GM23338 (cell line): ENCODE measurements around the gene SLC10A3. TPM values are rescaled to one million over a fixed set of nuclear protein-coding genes. Genes with fewer than 3 reads are reported as not detected.

ENCODE experiments used
- ATAC-seq: fragments of 200-7000 bp; cut with Tn5 transposase; 3 replicates; pipeline ENCODE4 v1.9.1; 2020
- DNase-seq: peaks from one replicate; pipeline ENCODE4 v3.0.0-alpha.2; 2015; ENCODE audit warnings: low spot score
- H2AFZ ChIP-seq: fragments of 200-600 bp; sonication (generic); 2 replicates; pipeline ENCODE4 v1.8.0; 2016; ENCODE audit warnings: antibody characterized with exemption, mild to moderate bottlenecking, moderate library complexity
- H3F3A ChIP-seq: fragments of 200-600 bp; sonication (generic); replicated peaks from 2 replicates; pipeline ENCODE4 v1.8.0; 2017; ENCODE audit warnings: antibody characterized with exemption, mixed run types, low read depth
- H3K27ac ChIP-seq: fragments of 200-600 bp; sonication (generic); 2 replicates; pipeline ENCODE4 v1.6.1; 2016; ENCODE audit warnings: low read depth
- H3K27me3 ChIP-seq: fragments of 200-600 bp; sonication (generic); 2 replicates; pipeline ENCODE4 v1.8.0; 2016; ENCODE audit warnings: mild to moderate bottlenecking, mixed run types, moderate library complexity; ENCODE audit not compliant: insufficient read depth
- H3K36me3 ChIP-seq: fragments of 200-600 bp; sonication (generic); 2 replicates; pipeline ENCODE4 v1.8.0; 2016; ENCODE audit warnings: mild to moderate bottlenecking; ENCODE audit not compliant: insufficient read depth
- H3K4me1 ChIP-seq: fragments of 200-600 bp; sonication (generic); 2 replicates; pipeline ENCODE4 v1.8.0; 2016; ENCODE audit warnings: mild to moderate bottlenecking, moderate library complexity; ENCODE audit not compliant: insufficient read depth
- H3K4me2 ChIP-seq: fragments of 200-600 bp; sonication (generic); 2 replicates; pipeline ENCODE4 v1.7.1; 2017; ENCODE audit warnings: mixed run types
- H3K4me3 ChIP-seq: fragments of 200-600 bp; sonication (generic); 2 replicates; pipeline ENCODE4 v1.6.1; 2016; ENCODE audit warnings: mixed run types
- H3K79me2 ChIP-seq: fragments of 200-600 bp; sonication (generic); replicated peaks from 2 replicates; pipeline ENCODE4 v1.8.0; 2017; ENCODE audit warnings: mild to moderate bottlenecking; ENCODE audit not compliant: insufficient read depth
- H3K9me2 ChIP-seq: fragments of 200-600 bp; sonication (generic); 2 replicates; pipeline ENCODE4 v1.8.0; 2017; ENCODE audit not compliant: insufficient read depth
- H4K20me1 ChIP-seq: fragments of 200-600 bp; sonication (generic); replicated peaks from 2 replicates; pipeline ENCODE4 v1.8.0; 2017; ENCODE audit warnings: mild to moderate bottlenecking; ENCODE audit not compliant: insufficient read depth
- H3K27ac Mint-ChIP-seq: 2 replicates; pipeline ENCODE4 v1.8.0; 2020; ENCODE audit warnings: inconsistent platforms, mild to moderate bottlenecking, moderate library complexity, mixed read lengths
- H3K27me3 Mint-ChIP-seq: 3 replicates; pipeline ENCODE4 v1.8.0; 2022; ENCODE audit warnings: low read depth, mild to moderate bottlenecking, moderate library complexity, mixed read lengths, inconsistent platforms; ENCODE audit not compliant: insufficient read depth, poor library complexity
- H3K36me3 Mint-ChIP-seq: 3 replicates; pipeline ENCODE4 v1.8.0; 2021; ENCODE audit warnings: low read depth, mild to moderate bottlenecking, inconsistent platforms, moderate library complexity, mixed read lengths
- H3K4me1 Mint-ChIP-seq: 3 replicates; pipeline ENCODE4 v1.8.0; 2020; ENCODE audit warnings: mild to moderate bottlenecking, inconsistent platforms, mixed read lengths
- H3K4me3 Mint-ChIP-seq: 3 replicates; pipeline ENCODE4 v1.8.0; 2021; ENCODE audit warnings: moderate library complexity, mild to moderate bottlenecking, inconsistent platforms, mixed read lengths
- H3K9me3 Mint-ChIP-seq: 3 replicates; pipeline ENCODE4 v1.8.0; 2020; ENCODE audit warnings: moderate library complexity, mild to moderate bottlenecking, inconsistent platforms, mixed read lengths
- CREB1 ChIP-seq: fragments of 250-450 bp; sonication (Bioruptor Pico); IDR thresholded peaks from 2 replicates; pipeline ENCODE4 v1.5.0; 2020; ENCODE audit warnings: low read depth, mild to moderate bottlenecking, moderate library complexity
- EZH2 ChIP-seq: fragments of 200-600 bp; sonication (generic); IDR thresholded peaks from one replicate; pipeline ENCODE4 v1.8.0; 2017; ENCODE audit warnings: antibody characterized with exemption, mild to moderate bottlenecking, low read depth; ENCODE audit not compliant: unreplicated experiment
- EZH2phosphoT487 ChIP-seq: fragments of 200-600 bp; sonication (generic); IDR thresholded peaks from one replicate; pipeline ENCODE4 v1.8.1; 2018; ENCODE audit warnings: antibody characterized with exemption; ENCODE audit not compliant: unreplicated experiment
- JUNB ChIP-seq: IDR thresholded peaks from one replicate; pipeline ENCODE4 v1.6.1; 2016; ENCODE audit warnings: antibody characterized with exemption; ENCODE audit not compliant: unreplicated experiment
- NANOG ChIP-seq: IDR thresholded peaks from 2 replicates; pipeline ENCODE4 v1.6.1; 2016; ENCODE audit warnings: antibody characterized with exemption, borderline replicate concordance
- POLR2AphosphoS5 ChIP-seq: IDR thresholded peaks from 2 replicates; pipeline ENCODE4 v1.6.1; 2016; ENCODE audit warnings: antibody characterized with exemption, low read depth
- STAT1 ChIP-seq: IDR thresholded peaks from one replicate; pipeline ENCODE4 v1.6.1; 2016; ENCODE audit warnings: antibody characterized with exemption; ENCODE audit not compliant: unreplicated experiment
- ZNF114 ChIP-seq: fragments of 250-450 bp; sonication (Bioruptor Pico); IDR thresholded peaks from 2 replicates; pipeline ENCODE4 v1.5.0; 2020; ENCODE audit warnings: mild to moderate bottlenecking, moderate library complexity
- ZNF331 ChIP-seq: fragments of 250-450 bp; sonication (Bioruptor Pico); IDR thresholded peaks from 2 replicates; pipeline ENCODE4 v1.5.0; 2020; ENCODE audit warnings: low read depth, mild to moderate bottlenecking, moderate library complexity
- polyA plus RNA-seq: library from polyadenylated mRNA; unstranded; fragments of >200 nt; fragmentation: Nextera tagmentation; extraction: Ambion mirVana; gene quantifications from 2 replicates; pipeline ENCODE4 v1.2.1, GENCODE V29; 2016
- total RNA-seq: library from RNA; depleted of rRNA; stranded (reverse); fragments of >200 nt; shearing (Covaris generic); gene quantifications from 2 replicates; pipeline ENCODE4 v1.2.3, GENCODE V29; 2014
- TF ChIP-seq, protein P1 (sequence below): IDR thresholded peaks from one replicate; pipeline ENCODE4 v1.6.1; 2018; ENCODE audit warnings: antibody characterized with exemption; ENCODE audit not compliant: unreplicated experiment
- TF ChIP-seq, protein P2 (sequence below): IDR thresholded peaks from 2 replicates; pipeline ENCODE4 v1.6.1; 2016; ENCODE audit warnings: antibody characterized with exemption
- TF ChIP-seq, protein P3 (sequence below), 2 experiments: fragments of 200-600 bp in 1 of 2; sonication (generic) in 1 of 2; conservative IDR thresholded peaks; 2 replicates each; pipeline versions ENCODE4 v1.5.1 to v1.6.1; 2016 to 2017; ENCODE audit warnings: antibody characterized with exemption in 2 of 2, low read depth in 2 of 2, mild to moderate bottlenecking in 2 of 2, moderate library complexity in 1 of 2
- TF ChIP-seq, protein P4 (sequence below): fragments of 250-450 bp; sonication (Bioruptor Pico); IDR thresholded peaks from 2 replicates; pipeline ENCODE4 v1.5.0; 2020; ENCODE audit warnings: mild to moderate bottlenecking, moderate library complexity

Gene SLC10A3
- total and polyA plus RNA-seq, 2 experiments from 2014 or later: 7.6 to 17.6 TPM

DNA sequence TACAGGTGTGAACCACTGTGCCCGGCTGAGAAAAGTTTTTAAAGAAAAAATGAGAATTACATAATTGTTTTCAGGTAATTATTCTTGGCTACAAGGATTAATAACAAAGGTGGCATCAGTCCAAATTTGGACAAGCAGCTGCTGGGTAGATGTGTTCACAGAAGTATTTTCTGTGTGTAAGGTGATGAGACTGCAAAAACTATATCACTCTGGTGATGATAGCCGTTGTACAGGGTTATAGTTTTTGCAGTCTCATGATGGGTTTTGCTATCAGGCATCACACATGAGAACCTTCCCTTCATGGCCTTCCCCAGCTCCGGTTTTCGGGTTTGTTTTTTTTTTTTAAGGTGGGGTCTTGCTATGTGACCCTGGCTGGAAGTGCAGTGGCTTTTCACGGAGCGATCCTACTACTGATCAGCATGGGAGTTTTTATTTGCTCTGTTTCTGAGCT lies 5.1 kb upstream of the SLC10A3 start:
- no peaks in the 10 kb centered on the region for H3K4me1 Mint-ChIP-seq
- no peaks in the 10 kb centered on the region for H3K36me3 ChIP-seq
- H3K27me3 Mint-ChIP-seq: peaks cover 5% of the 10 kb centered on the region
- H3K4me1 ChIP-seq: no peaks in the 10 kb centered on the region
- H3F3A ChIP-seq: no peaks in the 10 kb centered on the region
- no peak overlapping the region for H2AFZ ChIP-seq
- no peak overlapping the region for H3K27ac Mint-ChIP-seq
- H3K27me3 ChIP-seq: no peaks in the 10 kb centered on the region
- no peaks in the 10 kb centered on the region for H3K9me2 ChIP-seq
- H3K27ac ChIP-seq: no peak overlapping the region
- no peaks in the 10 kb centered on the region for H3K79me2 ChIP-seq
- H3K9me3 Mint-ChIP-seq: no peaks in the 10 kb centered on the region
- H3K4me3 ChIP-seq: no peak overlapping the region
- no peak overlapping the region for H3K4me2 ChIP-seq
- H4K20me1 ChIP-seq: no peaks in the 10 kb centered on the region
- ATAC-seq: no peak
- H3K36me3 Mint-ChIP-seq: no peaks in the 10 kb centered on the region
- TF ChIP-seq JUNB (no peak), ZNF114 (CRISPR knock-in tag) (no peak), NANOG (no peak), POLR2AphosphoS5 (no peak), EZH2 (no peak), EZH2phosphoT487 (no peak), CREB1 (CRISPR knock-in tag) (no peak), STAT1 (no peak), ZNF331 (CRISPR knock-in tag) (no peak)
- TF ChIP-seq, protein P1, sequence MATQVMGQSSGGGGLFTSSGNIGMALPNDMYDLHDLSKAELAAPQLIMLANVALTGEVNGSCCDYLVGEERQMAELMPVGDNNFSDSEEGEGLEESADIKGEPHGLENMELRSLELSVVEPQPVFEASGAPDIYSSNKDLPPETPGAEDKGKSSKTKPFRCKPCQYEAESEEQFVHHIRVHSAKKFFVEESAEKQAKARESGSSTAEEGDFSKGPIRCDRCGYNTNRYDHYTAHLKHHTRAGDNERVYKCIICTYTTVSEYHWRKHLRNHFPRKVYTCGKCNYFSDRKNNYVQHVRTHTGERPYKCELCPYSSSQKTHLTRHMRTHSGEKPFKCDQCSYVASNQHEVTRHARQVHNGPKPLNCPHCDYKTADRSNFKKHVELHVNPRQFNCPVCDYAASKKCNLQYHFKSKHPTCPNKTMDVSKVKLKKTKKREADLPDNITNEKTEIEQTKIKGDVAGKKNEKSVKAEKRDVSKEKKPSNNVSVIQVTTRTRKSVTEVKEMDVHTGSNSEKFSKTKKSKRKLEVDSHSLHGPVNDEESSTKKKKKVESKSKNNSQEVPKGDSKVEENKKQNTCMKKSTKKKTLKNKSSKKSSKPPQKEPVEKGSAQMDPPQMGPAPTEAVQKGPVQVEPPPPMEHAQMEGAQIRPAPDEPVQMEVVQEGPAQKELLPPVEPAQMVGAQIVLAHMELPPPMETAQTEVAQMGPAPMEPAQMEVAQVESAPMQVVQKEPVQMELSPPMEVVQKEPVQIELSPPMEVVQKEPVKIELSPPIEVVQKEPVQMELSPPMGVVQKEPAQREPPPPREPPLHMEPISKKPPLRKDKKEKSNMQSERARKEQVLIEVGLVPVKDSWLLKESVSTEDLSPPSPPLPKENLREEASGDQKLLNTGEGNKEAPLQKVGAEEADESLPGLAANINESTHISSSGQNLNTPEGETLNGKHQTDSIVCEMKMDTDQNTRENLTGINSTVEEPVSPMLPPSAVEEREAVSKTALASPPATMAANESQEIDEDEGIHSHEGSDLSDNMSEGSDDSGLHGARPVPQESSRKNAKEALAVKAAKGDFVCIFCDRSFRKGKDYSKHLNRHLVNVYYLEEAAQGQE: no peak
- TF ChIP-seq, protein P2, sequence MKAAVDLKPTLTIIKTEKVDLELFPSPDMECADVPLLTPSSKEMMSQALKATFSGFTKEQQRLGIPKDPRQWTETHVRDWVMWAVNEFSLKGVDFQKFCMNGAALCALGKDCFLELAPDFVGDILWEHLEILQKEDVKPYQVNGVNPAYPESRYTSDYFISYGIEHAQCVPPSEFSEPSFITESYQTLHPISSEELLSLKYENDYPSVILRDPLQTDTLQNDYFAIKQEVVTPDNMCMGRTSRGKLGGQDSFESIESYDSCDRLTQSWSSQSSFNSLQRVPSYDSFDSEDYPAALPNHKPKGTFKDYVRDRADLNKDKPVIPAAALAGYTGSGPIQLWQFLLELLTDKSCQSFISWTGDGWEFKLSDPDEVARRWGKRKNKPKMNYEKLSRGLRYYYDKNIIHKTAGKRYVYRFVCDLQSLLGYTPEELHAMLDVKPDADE: no peak
- TF ChIP-seq, protein P3, sequence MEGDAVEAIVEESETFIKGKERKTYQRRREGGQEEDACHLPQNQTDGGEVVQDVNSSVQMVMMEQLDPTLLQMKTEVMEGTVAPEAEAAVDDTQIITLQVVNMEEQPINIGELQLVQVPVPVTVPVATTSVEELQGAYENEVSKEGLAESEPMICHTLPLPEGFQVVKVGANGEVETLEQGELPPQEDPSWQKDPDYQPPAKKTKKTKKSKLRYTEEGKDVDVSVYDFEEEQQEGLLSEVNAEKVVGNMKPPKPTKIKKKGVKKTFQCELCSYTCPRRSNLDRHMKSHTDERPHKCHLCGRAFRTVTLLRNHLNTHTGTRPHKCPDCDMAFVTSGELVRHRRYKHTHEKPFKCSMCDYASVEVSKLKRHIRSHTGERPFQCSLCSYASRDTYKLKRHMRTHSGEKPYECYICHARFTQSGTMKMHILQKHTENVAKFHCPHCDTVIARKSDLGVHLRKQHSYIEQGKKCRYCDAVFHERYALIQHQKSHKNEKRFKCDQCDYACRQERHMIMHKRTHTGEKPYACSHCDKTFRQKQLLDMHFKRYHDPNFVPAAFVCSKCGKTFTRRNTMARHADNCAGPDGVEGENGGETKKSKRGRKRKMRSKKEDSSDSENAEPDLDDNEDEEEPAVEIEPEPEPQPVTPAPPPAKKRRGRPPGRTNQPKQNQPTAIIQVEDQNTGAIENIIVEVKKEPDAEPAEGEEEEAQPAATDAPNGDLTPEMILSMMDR (conservative IDR thresholded peaks at IDR 0.05; ENCODE audit: low read depth in 2 of 2): no peak
- TF ChIP-seq, protein P4, sequence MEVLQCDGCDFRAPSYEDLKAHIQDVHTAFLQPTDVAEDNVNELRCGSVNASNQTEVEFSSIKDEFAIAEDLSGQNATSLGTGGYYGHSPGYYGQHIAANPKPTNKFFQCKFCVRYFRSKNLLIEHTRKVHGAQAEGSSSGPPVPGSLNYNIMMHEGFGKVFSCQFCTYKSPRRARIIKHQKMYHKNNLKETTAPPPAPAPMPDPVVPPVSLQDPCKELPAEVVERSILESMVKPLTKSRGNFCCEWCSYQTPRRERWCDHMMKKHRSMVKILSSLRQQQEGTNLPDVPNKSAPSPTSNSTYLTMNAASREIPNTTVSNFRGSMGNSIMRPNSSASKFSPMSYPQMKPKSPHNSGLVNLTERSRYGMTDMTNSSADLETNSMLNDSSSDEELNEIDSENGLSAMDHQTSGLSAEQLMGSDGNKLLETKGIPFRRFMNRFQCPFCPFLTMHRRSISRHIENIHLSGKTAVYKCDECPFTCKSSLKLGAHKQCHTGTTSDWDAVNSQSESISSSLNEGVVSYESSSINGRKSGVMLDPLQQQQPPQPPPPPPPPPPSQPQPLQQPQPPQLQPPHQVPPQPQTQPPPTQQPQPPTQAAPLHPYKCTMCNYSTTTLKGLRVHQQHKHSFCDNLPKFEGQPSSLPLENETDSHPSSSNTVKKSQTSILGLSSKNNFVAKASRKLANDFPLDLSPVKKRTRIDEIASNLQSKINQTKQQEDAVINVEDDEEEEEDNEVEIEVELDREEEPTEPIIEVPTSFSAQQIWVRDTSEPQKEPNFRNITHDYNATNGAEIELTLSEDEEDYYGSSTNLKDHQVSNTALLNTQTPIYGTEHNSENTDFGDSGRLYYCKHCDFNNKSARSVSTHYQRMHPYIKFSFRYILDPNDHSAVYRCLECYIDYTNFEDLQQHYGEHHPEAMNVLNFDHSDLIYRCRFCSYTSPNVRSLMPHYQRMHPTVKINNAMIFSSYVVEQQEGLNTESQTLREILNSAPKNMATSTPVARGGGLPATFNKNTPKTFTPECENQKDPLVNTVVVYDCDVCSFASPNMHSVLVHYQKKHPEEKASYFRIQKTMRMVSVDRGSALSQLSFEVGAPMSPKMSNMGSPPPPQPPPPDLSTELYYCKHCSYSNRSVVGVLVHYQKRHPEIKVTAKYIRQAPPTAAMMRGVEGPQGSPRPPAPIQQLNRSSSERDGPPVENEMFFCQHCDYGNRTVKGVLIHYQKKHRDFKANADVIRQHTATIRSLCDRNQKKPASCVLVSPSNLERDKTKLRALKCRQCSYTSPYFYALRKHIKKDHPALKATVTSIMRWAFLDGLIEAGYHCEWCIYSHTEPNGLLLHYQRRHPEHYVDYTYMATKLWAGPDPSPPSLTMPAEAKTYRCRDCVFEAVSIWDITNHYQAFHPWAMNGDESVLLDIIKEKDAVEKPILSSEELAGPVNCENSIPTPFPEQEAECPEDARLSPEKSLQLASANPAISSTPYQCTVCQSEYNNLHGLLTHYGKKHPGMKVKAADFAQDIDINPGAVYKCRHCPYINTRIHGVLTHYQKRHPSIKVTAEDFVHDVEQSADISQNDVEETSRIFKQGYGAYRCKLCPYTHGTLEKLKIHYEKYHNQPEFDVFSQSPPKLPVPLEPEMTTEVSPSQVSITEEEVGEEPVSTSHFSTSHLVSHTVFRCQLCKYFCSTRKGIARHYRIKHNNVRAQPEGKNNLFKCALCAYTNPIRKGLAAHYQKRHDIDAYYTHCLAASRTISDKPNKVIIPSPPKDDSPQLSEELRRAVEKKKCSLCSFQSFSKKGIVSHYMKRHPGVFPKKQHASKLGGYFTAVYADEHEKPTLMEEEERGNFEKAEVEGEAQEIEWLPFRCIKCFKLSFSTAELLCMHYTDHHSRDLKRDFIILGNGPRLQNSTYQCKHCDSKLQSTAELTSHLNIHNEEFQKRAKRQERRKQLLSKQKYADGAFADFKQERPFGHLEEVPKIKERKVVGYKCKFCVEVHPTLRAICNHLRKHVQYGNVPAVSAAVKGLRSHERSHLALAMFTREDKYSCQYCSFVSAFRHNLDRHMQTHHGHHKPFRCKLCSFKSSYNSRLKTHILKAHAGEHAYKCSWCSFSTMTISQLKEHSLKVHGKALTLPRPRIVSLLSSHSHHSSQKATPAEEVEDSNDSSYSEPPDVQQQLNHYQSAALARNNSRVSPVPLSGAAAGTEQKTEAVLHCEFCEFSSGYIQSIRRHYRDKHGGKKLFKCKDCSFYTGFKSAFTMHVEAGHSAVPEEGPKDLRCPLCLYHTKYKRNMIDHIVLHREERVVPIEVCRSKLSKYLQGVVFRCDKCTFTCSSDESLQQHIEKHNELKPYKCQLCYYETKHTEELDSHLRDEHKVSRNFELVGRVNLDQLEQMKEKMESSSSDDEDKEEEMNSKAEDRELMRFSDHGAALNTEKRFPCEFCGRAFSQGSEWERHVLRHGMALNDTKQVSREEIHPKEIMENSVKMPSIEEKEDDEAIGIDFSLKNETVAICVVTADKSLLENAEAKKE (CRISPR knock-in tag): no peak
- DNase-seq: no peak
- H3K4me3 Mint-ChIP-seq: no peak overlapping the region
